Activated CD4-positive, alpha-beta memory T cell treated with anti-CD3 and anti-CD28 coated beads, Interleukin-2, amount 10 ng/mL, durations not matched to agents 7 days and 5 days (primary cell): Measurements from ENCODE around the gene TNNC1. TPM values are rescaled to one million over a fixed set of nuclear protein-coding genes. Genes with fewer than 3 reads are reported as not detected.

ENCODE experiments used
- CTCF ChIA-PET: fragments of 350-600 bp; sonication (Branson Sonifier 250); formaldehyde crosslinking; loops from one replicate; lab custom pipeline; 2021; ENCODE audit warnings: antibody characterized with exemption, inconsistent platforms; lab: Charles Lee
- POLR2A ChIA-PET: fragments of 350-600 bp; sonication (Branson Sonifier 250); formaldehyde crosslinking; loops from one replicate; lab custom pipeline; 2021; ENCODE audit warnings: antibody characterized with exemption; lab: Charles Lee
- DNase-seq: peaks from one replicate; pipeline ENCODE4 v3.0.0-alpha.2; 2020
- H3K27ac Mint-ChIP-seq: one replicate; pipeline ENCODE4 v1.8.0; 2021; ENCODE audit warnings: mild to moderate bottlenecking, mixed read lengths
- H3K27me3 Mint-ChIP-seq: one replicate; pipeline ENCODE4 v1.8.0; 2021; ENCODE audit warnings: mixed read lengths
- H3K36me3 Mint-ChIP-seq: one replicate; pipeline ENCODE4 v1.8.0; 2021; ENCODE audit warnings: low read depth, mixed read lengths
- H3K4me1 Mint-ChIP-seq: one replicate; pipeline ENCODE4 v1.8.0; 2021; ENCODE audit warnings: mixed read lengths
- H3K4me3 Mint-ChIP-seq: one replicate; pipeline ENCODE4 v1.8.0; 2021; ENCODE audit warnings: mild to moderate bottlenecking, mixed read lengths
- H3K9me3 Mint-ChIP-seq: one replicate; pipeline ENCODE4 v1.8.0; 2021; ENCODE audit warnings: mixed read lengths
- total RNA-seq, 2 experiments: library from RNA; stranded (reverse); gene quantifications; one replicate each; pipeline ENCODE4 v1.2.3, GENCODE V29; 2021

The TNNC1 gene
- total RNA-seq, 2 experiments from 2014 or later = 2.3 to 2.5 TPM

DNA sequence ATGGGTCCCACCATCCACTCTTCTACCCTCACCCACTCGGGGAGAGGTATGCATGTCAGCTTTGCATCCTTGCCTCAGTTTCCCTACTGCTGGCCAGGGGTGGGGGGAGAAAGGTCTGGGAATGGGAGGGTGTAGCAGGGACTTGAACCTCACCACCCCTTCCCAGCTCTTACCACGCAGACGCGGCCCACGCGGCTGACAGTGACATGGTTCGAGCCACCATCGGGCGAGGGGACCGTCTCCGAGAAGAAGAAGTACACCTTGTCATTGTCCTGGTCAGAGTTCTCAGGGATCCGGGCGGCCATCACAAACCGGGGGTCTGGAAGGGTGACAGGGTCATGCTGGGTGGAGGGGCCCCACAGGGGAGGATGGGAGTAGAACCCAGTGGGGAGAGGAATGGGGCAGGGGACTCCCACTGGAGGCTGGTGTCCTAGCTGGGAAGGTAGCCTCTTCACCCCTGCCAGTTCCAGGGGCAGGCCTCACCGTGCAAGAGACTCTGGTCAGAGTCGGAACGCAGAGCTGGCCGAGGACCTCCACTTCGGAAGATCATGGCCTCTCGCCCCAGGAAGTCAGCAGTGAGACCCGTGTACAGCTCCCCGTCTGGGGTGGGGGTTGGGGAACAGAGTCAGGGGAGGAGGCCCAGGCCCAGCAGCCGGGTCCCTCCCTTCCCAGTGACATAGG lies 12.6 kb downstream of the TNNC1 start:
- ChIA-PET CTCF (interaction anchor here (1.0 kb wide), 1 partner anchor 10 kb away, joined by 3 read pairs; no protein-coding TSS in a partner anchor), POLR2A (interaction anchor here (0.5 kb wide), 1 partner anchor 29 kb away, joined by 4 read pairs; no protein-coding TSS in a partner anchor)
- H3K27ac Mint-ChIP-seq = no peak overlapping the region
- H3K9me3 Mint-ChIP-seq = no peaks in the 10 kb centered on the region
- no peak for DNase-seq
- H3K27me3 Mint-ChIP-seq = no peaks in the 10 kb centered on the region
- H3K4me1 Mint-ChIP-seq = peaks cover 4% of the 10 kb centered on the region
- no peak overlapping the region for H3K4me3 Mint-ChIP-seq
- H3K36me3 Mint-ChIP-seq = no peaks in the 10 kb centered on the region

DNA sequence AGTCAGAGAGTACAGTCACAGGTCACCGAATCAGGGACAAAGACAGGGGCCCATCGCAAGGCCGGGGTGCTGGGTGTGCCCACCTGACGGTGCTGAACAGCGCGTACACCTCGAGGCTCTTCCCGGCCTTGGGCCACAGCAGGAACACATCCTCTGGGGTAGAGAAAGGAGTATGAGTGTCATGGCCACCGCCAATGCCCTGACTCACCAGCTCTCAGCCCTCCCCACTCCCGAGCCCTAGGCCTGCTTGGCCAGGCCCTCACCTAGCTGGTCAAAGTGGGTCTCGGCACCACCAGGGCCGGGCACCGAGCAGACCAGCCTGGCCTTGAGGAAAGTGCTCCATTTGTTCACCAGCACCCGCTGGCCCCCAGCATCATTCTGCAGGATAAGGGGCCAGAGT lies 13.2 kb downstream of the TNNC1 start:
- H3K4me3 Mint-ChIP-seq = no peak overlapping the region
- H3K4me1 Mint-ChIP-seq = peaks cover 4% of the 10 kb centered on the region
- H3K36me3 Mint-ChIP-seq = no peaks in the 10 kb centered on the region
- H3K27me3 Mint-ChIP-seq = no peaks in the 10 kb centered on the region
- no peaks in the 10 kb centered on the region for H3K9me3 Mint-ChIP-seq
- no peak for DNase-seq
- ChIA-PET CTCF (interaction anchor here (1.0 kb wide), 1 partner anchor 11 kb away, joined by 3 read pairs; no protein-coding TSS in a partner anchor), POLR2A (no interaction called here)
- no peak overlapping the region for H3K27ac Mint-ChIP-seq

DNA sequence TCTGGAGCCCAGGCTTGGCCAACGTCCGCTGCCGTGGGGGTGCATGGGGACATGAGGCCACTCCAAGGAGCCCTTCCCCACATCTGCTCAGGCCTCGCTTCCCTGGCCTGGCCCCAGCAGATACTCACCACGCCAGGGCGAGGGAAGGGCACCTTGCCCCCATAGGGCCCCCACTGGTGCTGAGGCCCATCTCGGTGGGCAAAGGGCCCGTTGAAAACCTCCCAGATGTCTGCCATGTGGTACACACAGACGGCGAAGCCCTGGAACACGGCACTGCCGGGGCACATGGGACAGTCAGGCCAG lies 13.6 kb downstream of the TNNC1 start:
- ChIA-PET CTCF (no interaction called here), POLR2A (no interaction called here)
- no peak for DNase-seq
- Mint-ChIP-seq H3K4me3 (no peak overlapping the region), H3K4me1 (peaks cover 3% of the 10 kb centered on the region), H3K36me3 (no peaks in the 10 kb centered on the region), H3K27me3 (no peaks in the 10 kb centered on the region), H3K9me3 (no peaks in the 10 kb centered on the region), H3K27ac (no peak overlapping the region)

DNA sequence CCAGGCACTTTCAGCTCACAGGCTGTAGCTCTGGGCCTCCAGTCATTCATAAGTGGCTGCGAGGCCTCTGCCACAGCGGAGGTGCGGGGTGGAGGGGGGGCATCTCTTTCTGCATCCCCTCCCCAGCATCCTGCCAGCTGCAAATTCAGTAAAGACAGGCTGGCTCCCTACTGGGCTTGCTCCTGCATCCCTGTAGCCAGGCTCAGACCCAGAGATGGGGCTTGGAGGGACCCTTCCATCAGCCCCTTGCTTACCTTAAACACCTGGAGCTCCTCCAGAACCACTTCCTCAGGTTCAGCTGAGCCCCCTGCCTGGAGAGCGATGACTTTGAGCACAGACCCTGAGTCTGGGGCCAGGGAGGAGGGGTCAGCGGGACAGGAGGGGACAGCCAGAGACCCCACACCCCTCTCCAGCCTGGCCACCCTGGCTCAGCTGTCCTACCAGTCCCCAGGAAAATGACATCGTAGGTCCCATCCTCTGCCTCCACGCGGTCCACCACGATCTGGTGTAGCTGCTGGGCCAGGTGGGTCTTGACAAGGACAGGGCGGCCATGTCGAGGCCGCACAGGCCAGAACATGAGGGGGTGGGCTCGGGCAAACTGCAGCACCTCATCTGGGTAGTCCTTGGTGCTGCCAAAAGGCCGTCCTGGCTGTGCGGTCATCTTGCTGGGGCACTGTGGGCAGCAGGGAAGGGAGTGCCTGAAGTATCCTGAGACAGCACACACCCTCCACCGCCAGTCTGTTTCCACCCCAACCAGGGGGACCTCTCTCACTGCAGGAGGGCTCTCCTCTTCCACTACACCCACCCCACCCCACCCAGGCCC lies 14.2 kb downstream of the TNNC1 start:
- POLR2A ChIA-PET = interaction anchor here (0.5 to 1.9 kb wide), 3 partner anchors 9 to 450 kb away, joined by 3 to 5 read pairs (median 3); partner anchors contain the start of gene NISCH
- Mint-ChIP-seq H3K9me3 (no peaks in the 10 kb centered on the region), H3K4me1 (no peaks in the 10 kb centered on the region), H3K36me3 (no peaks in the 10 kb centered on the region), H3K27me3 (no peaks in the 10 kb centered on the region), H3K27ac (no peak overlapping the region), H3K4me3 (no peak overlapping the region)
- DNase-seq = no peak
- CTCF ChIA-PET = interaction anchor here (1.2 kb wide), 1 partner anchor 11 kb away, joined by 8 read pairs; no protein-coding TSS in a partner anchor

DNA sequence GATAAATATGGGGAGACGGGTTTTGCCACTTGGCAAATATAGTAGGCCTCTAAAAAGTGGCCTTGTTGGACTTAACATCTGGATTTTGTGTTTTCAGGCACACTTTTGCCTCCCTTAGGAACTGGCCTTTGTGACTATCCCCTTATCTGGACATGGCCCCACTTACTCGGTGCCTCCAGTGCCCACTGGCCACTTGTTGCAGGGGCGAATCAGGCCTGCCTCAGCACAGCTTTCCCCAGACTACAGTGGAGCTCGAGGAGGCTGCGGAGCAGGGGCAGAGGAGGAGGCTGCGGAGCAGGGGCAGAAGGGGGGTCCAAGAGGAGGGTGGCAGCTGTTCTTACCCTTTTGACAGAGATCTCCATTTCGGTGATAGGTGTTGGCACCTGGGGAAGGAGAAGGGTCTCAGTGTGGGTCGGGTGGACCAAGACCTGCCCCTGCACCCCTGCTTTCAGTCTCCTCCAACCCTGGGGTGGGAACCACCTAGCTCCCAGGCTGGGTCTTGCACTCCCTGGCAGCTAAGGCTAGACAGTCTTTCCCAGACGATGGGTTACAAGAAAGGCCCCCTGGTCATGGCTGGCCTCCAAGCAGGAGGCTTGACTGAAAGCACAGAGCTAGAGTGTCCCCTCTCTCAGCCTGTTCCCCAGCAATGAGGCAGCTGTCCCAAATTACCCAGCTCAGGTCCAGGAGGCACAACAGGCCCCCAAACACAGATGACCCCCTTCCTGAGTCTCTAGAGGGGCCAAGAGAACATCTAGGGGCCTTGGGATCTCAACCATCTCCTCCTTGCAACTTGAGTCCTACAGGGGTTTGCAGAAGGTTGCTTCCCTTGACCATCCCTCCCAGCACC lies 15.0 kb downstream of the TNNC1 start:
- H3K27me3 Mint-ChIP-seq = peaks cover 3% of the 10 kb centered on the region
- no peak overlapping the region for H3K27ac Mint-ChIP-seq
- no peak for DNase-seq
- H3K36me3 Mint-ChIP-seq = no peaks in the 10 kb centered on the region
- H3K4me3 Mint-ChIP-seq = no peak overlapping the region
- no peaks in the 10 kb centered on the region for H3K9me3 Mint-ChIP-seq
- ChIA-PET CTCF (interaction anchor here (1.2 kb wide), 1 partner anchor 11 kb away, joined by 8 read pairs; no protein-coding TSS in a partner anchor), POLR2A (interaction anchor here (0.9 to 1.9 kb wide), 2 partner anchors 10 to 17 kb away, joined by 3 to 5 read pairs; partner anchors contain the start of gene NISCH)
- H3K4me1 Mint-ChIP-seq = peaks cover 5% of the 10 kb centered on the region

DNA sequence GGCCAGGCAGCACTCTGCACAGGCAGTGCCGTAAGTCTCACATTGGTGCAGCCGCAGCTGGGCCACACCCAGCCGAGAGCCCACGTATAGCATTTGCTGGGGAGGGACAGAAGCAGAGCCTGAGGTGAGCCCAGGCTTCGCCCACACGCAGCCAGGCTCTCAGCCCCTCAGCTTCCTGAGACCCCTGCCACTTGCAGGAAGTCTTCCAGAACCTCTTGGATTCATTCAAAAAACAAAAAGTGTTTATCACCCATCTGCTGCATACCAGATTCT lies 15.8 kb downstream of the TNNC1 start:
- H3K27ac Mint-ChIP-seq = no peak overlapping the region
- no peaks in the 10 kb centered on the region for H3K9me3 Mint-ChIP-seq
- H3K27me3 Mint-ChIP-seq = peaks cover 3% of the 10 kb centered on the region
- no peak overlapping the region for H3K4me3 Mint-ChIP-seq
- POLR2A ChIA-PET = interaction anchor here (1.9 kb wide), 1 partner anchor 11 kb away, joined by 5 read pairs; no protein-coding TSS in a partner anchor
- peaks cover 10% of the 10 kb centered on the region for H3K4me1 Mint-ChIP-seq
- H3K36me3 Mint-ChIP-seq = no peaks in the 10 kb centered on the region
- CTCF ChIA-PET = interaction anchor here (1.4 kb wide), 1 partner anchor 9 kb away, joined by 3 read pairs; no protein-coding TSS in a partner anchor
- DNase-seq = no peak

DNA sequence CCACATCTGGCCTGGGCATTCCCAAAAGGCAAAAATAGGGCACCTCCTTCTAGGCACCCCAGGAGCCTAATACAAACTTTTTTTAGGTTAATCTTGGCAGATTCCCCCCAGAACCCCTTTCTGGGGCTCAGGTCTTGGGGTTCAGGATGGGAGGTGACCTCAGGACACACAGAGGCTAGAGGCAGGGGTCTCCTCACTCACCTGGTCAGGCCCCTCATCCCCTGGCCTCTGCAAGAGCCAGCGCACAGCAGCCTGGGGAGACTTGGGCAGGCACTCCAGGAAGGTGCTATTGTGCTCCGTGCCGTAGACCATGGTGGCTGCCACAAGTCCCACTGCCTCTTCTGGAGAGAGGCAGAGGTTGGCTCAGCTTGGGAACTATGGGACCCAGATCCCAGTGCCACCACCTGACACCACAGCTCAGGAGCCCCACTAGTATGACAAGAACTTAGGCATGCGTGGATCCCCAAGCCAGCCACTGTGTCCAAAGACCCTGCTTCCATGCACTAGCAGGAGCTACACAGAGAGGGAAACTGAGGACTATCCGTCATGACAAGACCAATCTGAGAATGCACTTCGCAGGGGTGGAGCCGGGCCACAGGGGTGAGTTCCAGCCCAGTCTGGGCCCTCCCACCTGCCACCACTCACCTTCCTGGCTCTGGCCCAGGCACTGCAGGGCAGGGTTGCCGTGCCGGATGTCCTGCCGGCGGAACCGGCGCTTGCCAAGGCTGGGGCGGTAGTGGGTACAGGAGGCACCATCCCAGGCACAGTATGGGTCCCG lies 16.3 kb downstream of the TNNC1 start:
- ChIA-PET POLR2A (no interaction called here), CTCF (interaction anchor here (1.4 kb wide), 1 partner anchor 9 kb away, joined by 3 read pairs; no protein-coding TSS in a partner anchor)
- H3K4me1 Mint-ChIP-seq = peaks cover 15% of the 10 kb centered on the region

DNA sequence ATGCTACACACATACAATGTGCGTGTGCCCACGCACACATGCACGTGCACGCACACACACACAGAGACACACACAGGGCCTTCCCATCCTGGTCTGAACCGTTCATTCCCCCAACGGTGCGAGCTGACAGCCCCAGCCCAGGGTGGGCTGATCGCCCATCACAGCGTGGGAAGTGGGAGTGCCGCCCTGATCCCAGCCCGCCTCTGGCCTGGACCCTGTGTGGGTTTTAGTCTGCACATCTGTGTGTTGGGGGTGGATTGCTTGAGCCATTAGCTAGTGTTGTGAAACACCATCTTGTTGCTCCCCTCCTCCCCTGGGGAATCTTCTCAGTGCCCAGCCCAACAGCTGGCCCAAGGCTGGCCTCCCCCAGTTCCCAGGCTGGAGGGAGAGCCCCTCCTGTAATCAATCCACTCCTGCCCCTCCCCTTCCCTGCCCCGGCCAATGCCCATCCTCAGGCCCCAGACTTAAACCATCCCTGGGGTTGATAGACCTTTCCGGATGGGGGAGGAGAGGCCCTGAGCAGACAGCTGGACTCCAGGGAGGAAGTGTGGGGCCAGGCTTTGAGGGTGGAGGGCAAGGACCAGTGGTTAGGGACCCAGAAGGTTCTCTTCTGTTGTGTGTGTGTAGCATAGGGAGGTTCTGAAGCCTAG lies 17.2 kb downstream of the TNNC1 start:
- Mint-ChIP-seq H3K36me3 (no peaks in the 10 kb centered on the region), H3K4me3 (no peak overlapping the region), H3K27me3 (peaks cover 3% of the 10 kb centered on the region), H3K9me3 (no peaks in the 10 kb centered on the region), H3K4me1 (peaks cover 22% of the 10 kb centered on the region), H3K27ac (no peak overlapping the region)
- POLR2A ChIA-PET = no interaction called here
- no peak for DNase-seq
- CTCF ChIA-PET = interaction anchor here (1.4 kb wide), 1 partner anchor 8 kb away, joined by 3 read pairs; no protein-coding TSS in a partner anchor

More for the DNA sequence above, 16.3 kb downstream of the TNNC1 start:
- no peak overlapping the region for H3K4me3 Mint-ChIP-seq
- H3K36me3 Mint-ChIP-seq = no peaks in the 10 kb centered on the region
- peaks cover 3% of the 10 kb centered on the region for H3K27me3 Mint-ChIP-seq
- no peak for DNase-seq
- no peak overlapping the region for H3K27ac Mint-ChIP-seq
- H3K9me3 Mint-ChIP-seq = no peaks in the 10 kb centered on the region

DNA sequence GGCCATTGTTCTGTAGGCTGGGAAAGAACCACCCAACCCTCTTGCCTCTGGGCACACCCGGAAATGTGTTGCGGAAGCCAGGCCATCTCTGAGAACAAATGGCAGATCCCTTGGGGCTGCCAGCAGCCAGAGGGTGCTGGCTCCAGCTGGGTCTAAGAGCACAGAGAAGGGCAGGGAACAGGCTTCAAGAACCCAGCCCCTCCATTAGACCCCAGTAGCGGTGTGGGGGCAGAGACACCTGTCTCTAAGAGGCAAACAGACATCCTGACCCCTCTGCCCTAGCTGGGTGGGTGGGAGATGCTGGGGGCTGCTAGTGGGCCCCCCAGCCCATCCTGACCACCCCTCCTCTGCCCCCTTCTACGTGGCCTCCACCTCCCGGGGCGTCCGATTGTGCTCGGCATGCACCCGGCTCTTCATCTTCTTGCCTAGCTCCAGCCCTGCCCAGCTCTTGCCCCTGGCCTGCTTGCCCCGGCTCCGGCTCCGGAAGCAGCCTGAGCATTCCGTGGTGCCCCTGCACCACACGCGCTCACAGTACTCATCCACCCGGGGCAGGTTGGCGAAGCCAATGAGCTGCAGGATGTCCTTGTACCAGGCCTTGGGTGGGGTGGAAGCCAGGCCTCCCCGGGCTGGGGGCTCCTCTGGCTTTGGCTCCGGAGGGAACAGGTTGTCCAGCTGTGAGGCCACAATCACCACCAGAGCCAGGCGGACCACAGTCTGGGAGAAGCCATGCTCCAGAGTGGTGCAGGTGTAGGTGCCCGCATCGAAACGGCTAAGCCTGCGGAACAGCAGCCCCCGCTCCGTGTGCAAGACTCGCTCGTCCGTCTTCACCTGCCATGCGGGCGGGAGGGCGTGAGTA lies 18.4 kb downstream of the TNNC1 start:
- Mint-ChIP-seq H3K4me1 (peaks cover 24% of the 10 kb centered on the region), H3K9me3 (no peaks in the 10 kb centered on the region), H3K27me3 (peaks cover 3% of the 10 kb centered on the region), H3K27ac (no peak overlapping the region), H3K4me3 (no peak overlapping the region), H3K36me3 (no peaks in the 10 kb centered on the region)
- ChIA-PET POLR2A (interaction anchor here (1.3 kb wide), 1 partner anchor 101 kb away, joined by 3 read pairs; no protein-coding TSS in a partner anchor), CTCF (interaction anchor here (12.0 kb wide), 1 partner anchor 13 kb away, joined by 151 read pairs; the partner anchor contains the start of gene SEMA3G)
- DNase-seq = no peak

DNA sequence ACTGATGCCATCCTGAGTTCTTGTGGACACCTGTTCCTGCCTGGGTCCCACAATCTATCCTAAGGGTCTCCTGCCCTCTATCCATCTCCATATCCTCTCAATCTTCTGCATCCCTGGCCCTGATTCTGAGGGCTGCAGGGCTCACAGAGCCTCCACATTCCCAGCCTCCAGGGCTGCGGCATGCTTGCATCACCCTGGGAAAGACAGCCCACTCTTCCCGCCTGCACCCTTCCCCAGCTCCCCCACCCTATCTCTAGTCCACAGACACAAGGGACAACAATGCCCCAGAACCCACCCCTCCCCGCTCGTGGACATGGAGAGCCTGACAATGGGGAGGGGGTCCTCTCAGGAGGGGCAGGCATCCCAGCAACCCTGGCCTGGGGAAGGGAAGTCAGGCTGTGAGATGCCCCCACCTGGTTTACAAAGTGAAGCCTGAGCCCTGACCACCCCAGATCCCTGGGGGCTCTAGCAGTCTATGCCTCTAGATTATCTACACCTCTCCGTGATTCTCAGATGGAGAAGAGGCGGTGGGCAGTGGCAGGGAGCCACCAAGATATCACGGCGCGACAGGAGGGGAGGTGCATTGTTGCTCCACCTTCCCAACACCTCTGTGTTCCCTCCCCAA lies 19.2 kb downstream of the TNNC1 start:
- H3K36me3 Mint-ChIP-seq = no peaks in the 10 kb centered on the region
- H3K9me3 Mint-ChIP-seq = no peaks in the 10 kb centered on the region
- no peak for DNase-seq
- peaks cover 24% of the 10 kb centered on the region for H3K4me1 Mint-ChIP-seq
- ChIA-PET CTCF (interaction anchor here (12.0 kb wide), 1 partner anchor 14 kb away, joined by 151 read pairs; the partner anchor contains the start of gene SEMA3G), POLR2A (interaction anchor here (1.3 kb wide), 1 partner anchor 101 kb away, joined by 3 read pairs; no protein-coding TSS in a partner anchor)
- no peak overlapping the region for H3K4me3 Mint-ChIP-seq
- peaks cover 3% of the 10 kb centered on the region for H3K27me3 Mint-ChIP-seq
- no peak overlapping the region for H3K27ac Mint-ChIP-seq
